Heart left ventricle (tissue), 13 donors: ENCODE data around the gene GRIN3B.

Source experiments
- POLR2A ChIP-seq, 2 donors: fragments of 450-650 bp; IDR thresholded peaks; one replicate each; pipeline ENCODE4 v1.6.1; 2017; ENCODE audit warnings: antibody characterized with exemption in 2 of 2, mild to moderate bottlenecking in 2 of 2, moderate library complexity in 2 of 2
- TF ChIP-seq, protein P1 (sequence below), 12 donors: fragments of 200-600 bp; sonication (generic) in 4 of 12; IDR thresholded peaks; one replicate each; pipeline versions ENCODE4 v1.5.0 to v1.8.0; 2018 to 2022; ENCODE audit warnings: antibody characterized with exemption in 12 of 12, mild to moderate bottlenecking in 5 of 12
- donor health status: ischemic (EF 13 %, LVEDD 7.1; RV severe dilation, severe dysfunction).
- donor health status: DM: no; HTN: yes; CAD: no.
- donor health status: DM: no; HTN: no; CAD: no.
- donor health status: ischemic (EF 25% LVEDD 6.9; RV normal size, moderate dysfunction).
- donor health status: ischemic (EF 25% LVEDD 5.7; RV mildly dilated, moderate dysfunction).
- donor health status: ischemic (EF 35%, LVEDD 5.7; RV mildly dilated, moderate dysfunction).
- donor health status: nonischemic (EF 11% LVEDD 7.7; RV severe dilation, severe dysfunction).
- donor health status: DM: yes; HTN: yes; CAD: no.
- donor health status: PGD.
- donor health status: ischemic (EF 29% LVEDD 5.4; RV normal size, mild dysfunction).
- donor health status: nonischemic (EF 23%, LVEDD 6.1; RV moderate dilation, normal function).

DNA sequence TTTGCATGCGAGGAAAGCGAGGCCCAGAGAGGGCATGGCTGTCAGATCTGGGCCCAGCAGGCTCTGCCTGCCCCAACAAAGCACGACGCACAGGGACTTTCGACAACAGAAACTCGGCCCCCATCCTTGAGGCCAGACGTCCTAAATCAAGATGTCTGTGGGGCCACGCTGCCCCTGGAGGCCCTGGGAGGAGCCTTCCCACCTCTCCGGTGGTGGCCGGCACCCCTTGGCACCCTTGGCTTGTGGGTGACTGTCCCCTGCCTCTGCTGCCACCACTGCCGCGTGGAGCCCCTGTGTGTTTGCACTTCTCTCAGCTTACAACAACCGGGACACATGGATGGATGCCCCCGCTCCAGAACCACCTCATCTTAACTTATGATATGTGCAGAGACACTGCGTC is 11.7 kb upstream of the GRIN3B start:
- no peak for TF ChIP-seq POLR2A (IDR thresholded peaks at IDR 0.05)
- TF ChIP-seq, protein P1, sequence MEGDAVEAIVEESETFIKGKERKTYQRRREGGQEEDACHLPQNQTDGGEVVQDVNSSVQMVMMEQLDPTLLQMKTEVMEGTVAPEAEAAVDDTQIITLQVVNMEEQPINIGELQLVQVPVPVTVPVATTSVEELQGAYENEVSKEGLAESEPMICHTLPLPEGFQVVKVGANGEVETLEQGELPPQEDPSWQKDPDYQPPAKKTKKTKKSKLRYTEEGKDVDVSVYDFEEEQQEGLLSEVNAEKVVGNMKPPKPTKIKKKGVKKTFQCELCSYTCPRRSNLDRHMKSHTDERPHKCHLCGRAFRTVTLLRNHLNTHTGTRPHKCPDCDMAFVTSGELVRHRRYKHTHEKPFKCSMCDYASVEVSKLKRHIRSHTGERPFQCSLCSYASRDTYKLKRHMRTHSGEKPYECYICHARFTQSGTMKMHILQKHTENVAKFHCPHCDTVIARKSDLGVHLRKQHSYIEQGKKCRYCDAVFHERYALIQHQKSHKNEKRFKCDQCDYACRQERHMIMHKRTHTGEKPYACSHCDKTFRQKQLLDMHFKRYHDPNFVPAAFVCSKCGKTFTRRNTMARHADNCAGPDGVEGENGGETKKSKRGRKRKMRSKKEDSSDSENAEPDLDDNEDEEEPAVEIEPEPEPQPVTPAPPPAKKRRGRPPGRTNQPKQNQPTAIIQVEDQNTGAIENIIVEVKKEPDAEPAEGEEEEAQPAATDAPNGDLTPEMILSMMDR (IDR thresholded peaks at IDR 0.05): no peak
